Tibial nerve (tissue), 3 donors: ENCODE results near the gene AHRR.

Source experiments
- POLR2A ChIP-seq, 2 donors: fragments of 450-650 bp; IDR thresholded peaks; one replicate each; pipeline ENCODE4 v1.6.1; 2017; ENCODE audit warnings: antibody characterized with exemption in 2 of 2, mild to moderate bottlenecking in 2 of 2, moderate library complexity in 2 of 2
- TF ChIP-seq, protein P1 (sequence below), 5 experiments: fragments of 200-600 bp in 3 of 5; fragments of 450-650 bp in 2 of 5; sonication (generic) in 3 of 5; IDR thresholded peaks; one replicate each; pipeline ENCODE4 v1.5.1; 2016 to 2019; ENCODE audit warnings: antibody characterized with exemption in 5 of 5, mild to moderate bottlenecking in 3 of 5, moderate library complexity in 2 of 5

- no peak for TF ChIP-seq POLR2A (IDR thresholded peaks at IDR 0.05)
- TF ChIP-seq, protein P1, sequence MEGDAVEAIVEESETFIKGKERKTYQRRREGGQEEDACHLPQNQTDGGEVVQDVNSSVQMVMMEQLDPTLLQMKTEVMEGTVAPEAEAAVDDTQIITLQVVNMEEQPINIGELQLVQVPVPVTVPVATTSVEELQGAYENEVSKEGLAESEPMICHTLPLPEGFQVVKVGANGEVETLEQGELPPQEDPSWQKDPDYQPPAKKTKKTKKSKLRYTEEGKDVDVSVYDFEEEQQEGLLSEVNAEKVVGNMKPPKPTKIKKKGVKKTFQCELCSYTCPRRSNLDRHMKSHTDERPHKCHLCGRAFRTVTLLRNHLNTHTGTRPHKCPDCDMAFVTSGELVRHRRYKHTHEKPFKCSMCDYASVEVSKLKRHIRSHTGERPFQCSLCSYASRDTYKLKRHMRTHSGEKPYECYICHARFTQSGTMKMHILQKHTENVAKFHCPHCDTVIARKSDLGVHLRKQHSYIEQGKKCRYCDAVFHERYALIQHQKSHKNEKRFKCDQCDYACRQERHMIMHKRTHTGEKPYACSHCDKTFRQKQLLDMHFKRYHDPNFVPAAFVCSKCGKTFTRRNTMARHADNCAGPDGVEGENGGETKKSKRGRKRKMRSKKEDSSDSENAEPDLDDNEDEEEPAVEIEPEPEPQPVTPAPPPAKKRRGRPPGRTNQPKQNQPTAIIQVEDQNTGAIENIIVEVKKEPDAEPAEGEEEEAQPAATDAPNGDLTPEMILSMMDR (IDR thresholded peaks at IDR 0.05): no peak
These were observed 107.4 kb downstream of the AHRR start for GRCh38 chr5:428754-429452.
